GM21723 (cell line): ENCODE data around the gene HOXD1.

Experiments
- ATAC-seq: cut with Tn5 transposase; IDR thresholded peaks from one replicate; pipeline ENCODE4 v1.9.1; 2021; ENCODE audit warnings: mild to moderate bottlenecking, moderate library complexity; ENCODE audit not compliant: unreplicated experiment

Gene HOXD1

GRCh38 chr2:176187899-176188773 is at the start of gene HOXD1:
HOXD1 (plus strand) TSS chr2:176188668; CDS start chr2:176188802, 134 bp downstream.
- no peak for ATAC-seq

- no peak for ATAC-seq
Observed at GRCh38 chr2:176138923-176139660, 49.4 kb upstream of the HOXD1 start.

GRCh38 chr2:176139661-176140512 is 48.6 kb upstream of the HOXD1 start:
- no peak for ATAC-seq

GRCh38 chr2:176140513-176141317 is 47.8 kb upstream of the HOXD1 start:
- peak; percentile 98 for ATAC-seq

GRCh38 chr2:176142281-176142680 is 46.2 kb upstream of the HOXD1 start:
- no peak for ATAC-seq

- no peak for ATAC-seq
Observed at GRCh38 chr2:176145085-176145969, 43.1 kb upstream of the HOXD1 start.

GRCh38 chr2:176146101-176146500 is 42.4 kb upstream of the HOXD1 start:
- ATAC-seq = no peak

GRCh38 chr2:176146645-176147044 is 41.8 kb upstream of the HOXD1 start:
- ATAC-seq = no peak

- no peak for ATAC-seq
Observed at GRCh38 chr2:176147210-176147799, 41.2 kb upstream of the HOXD1 start.

GRCh38 chr2:176147800-176148496 is 40.5 kb upstream of the HOXD1 start:
- no peak for ATAC-seq

GRCh38 chr2:176148751-176149421 is 39.6 kb upstream of the HOXD1 start:
- no peak for ATAC-seq

GRCh38 chr2:176149481-176149938 is 39.0 kb upstream of the HOXD1 start:
- no peak for ATAC-seq

- ATAC-seq = no peak
Observed at GRCh38 chr2:176149939-176150583, 38.4 kb upstream of the HOXD1 start.

GRCh38 chr2:176150584-176151441 is 37.7 kb upstream of the HOXD1 start:
- no peak for ATAC-seq

GRCh38 chr2:176151442-176152287 is 36.8 kb upstream of the HOXD1 start, which contains the start of gene HOXD4:
HOXD4 (plus strand) TSS chr2:176151550; CDS start chr2:176151634, 84 bp downstream.
- ATAC-seq = no peak
